ENCODE measurements around the gene SLC12A8.

Gene SLC12A8

DNA sequence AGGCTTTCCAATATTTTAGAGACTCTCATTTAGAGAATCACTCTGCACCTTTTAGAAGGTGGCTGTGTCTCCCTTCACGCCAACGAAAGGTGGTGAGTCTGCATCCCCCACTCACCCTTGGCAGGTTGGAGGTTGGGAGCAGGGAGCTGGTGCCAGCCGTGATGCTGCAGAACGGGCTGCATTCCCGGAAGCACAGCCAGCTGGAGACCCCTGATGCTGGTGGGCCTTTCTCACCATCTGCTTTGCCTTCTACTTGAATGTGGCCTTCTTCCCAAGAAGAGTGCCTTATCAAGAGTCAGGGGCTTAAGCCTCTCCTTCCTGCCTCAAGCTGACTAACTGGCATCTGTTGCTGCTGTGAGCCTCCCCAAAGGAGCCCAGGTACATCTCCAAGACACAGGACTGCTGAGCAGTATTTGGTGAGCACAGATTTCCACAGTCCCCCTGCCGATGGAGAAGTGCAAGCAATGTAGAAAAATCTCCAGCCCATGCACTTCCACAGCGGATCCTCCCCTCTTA lies 139.1 kb downstream of the SLC12A8 start:
- no peak for DNase-seq (ENCODE audit: low spot score)

DNA sequence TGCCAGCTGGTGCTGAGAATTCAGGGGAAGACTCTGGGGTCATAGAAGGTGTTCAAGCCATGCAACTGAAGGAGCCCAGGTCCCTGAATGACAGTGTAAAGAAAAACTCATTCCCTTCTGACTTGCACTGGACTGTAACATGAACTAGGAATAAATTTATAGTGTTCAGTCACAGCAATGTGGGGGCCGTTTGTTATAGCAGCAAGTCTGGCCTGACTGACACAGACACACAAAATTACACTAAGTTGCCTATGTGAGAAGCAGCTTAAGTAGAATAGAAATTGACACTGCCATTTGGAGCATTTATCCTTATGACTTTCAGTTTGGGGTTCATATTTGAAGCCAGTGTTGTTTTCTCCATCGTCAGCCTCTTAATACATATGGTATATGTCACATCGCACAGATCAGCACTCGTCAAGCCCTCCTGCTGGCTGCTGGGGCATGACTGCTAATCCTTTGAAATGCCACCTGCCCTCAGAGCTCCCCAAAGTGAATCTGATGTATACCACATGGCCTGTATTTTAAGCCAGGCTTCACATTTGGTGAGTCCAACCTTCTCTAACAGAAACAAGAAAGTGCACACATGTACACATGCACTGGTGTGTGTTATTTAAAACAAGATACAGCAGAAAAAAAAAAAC lies 139.7 kb downstream of the SLC12A8 start:
- no peak for DNase-seq (ENCODE audit: low spot score)

DNA sequence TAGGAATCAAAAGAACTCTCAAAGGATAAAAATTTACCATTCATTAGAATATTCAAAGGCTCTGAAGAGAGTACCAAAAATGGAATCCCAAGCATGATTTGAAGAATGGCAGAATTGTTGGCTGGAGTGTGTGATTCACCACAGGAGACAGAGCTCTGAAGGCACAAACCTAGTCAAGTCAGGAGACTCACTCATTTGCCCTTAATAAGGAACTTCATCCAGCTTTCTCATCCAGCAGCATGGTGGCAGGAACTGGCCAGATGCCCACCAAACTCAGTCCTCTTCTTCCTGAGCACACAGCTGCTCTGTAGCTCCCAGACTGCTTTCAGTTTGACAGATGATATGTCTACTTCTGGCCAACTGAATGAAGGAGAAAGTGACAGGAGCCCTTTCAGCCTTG lies 140.2 kb downstream of the SLC12A8 start:
- no peak for DNase-seq (ENCODE audit: low spot score)

DNA sequence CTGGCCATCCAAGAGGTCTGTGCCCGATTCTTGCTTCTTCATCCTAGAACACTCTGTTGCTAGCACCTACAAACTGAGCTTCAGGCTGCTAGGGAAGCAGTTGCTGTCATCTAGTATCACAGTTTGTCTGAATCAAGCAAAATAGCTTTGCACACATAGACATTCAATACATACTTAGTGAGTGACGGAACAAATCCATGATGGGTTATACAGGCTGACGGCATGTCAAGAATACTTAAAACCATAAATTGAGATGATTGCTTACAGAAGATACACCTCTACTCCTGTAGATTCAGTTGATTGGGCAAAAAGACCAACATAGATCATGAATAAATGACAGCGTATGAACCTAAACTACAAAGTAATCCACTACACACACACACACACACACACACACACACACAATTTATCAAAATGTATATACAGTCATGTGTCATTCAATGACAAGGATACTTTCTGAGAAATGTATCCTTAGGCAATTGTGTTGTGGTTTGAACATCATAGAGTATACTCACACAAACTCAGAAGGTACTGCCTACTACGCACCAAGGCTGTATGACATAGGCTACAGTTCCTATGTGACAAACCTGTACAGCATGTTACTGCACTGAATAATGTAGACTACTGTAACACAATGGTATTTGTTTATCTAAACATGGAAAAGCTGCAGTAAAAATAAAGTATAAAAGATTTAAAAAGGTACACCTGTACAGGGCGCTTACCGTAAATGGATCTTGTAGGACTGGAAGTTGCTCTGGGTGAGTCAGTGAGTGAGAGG lies 142.4 kb downstream of the SLC12A8 start:
- no peak for DNase-seq (ENCODE audit: low spot score)

DNA sequence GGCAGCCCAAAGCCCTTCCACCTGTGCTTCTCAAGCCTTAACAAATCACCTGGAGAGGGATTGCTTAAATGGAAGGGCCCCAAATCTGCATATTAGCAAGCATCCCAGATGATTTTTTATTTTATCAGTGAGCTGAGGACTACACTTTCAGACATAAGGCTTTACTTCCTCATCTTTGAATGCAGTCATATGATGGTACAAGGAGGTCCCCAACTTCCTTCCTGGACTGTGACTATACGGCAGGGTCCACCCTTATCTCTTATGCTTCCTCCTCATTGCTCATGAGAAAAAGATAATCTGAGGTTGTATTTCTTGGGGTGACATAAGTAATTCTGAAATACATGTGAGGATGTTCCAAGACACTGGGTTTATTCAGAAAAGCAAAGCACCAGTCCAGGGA lies 143.1 kb downstream of the SLC12A8 start:
- no peak for DNase-seq (ENCODE audit: low spot score)

DNA sequence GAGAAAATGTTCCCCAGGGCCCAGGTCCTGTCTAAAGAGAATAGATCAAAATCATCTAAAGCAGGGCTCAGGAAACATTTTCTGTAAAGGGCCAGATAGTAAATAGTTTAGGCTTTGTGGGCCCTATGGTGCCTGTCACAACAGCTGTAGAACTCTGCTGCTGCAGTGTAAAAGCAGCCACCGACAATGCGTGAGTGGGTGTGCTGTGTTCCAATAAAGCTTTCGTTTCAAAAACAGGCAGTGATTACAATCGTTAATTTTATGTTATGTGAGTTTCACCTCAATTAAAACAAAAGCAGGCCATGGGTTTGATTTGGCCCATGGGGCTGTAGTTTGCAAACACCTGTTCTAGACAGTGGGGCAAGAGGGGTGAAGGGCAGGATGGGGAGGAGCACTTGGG lies 144.3 kb downstream of the SLC12A8 start:
- no peak for DNase-seq (ENCODE audit: low spot score)

DNA sequence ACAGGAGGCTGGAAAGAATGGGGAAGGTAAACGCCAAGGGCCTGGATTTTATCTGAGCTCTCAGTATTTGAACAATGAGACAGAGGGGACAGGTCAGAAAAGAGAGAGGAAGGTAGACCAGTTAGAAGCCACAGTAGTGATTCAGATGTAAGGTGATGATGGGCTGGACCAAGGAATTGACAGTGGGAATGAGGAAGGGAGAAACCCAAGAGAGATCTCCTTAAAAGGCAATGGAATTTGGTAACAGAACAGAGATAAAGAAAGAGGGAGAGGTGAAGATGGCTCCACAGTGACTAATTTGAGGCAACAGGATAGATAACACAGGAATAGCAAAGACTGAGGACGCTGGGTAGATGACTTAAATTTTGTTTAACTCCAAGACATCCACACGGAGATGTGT lies 145.3 kb downstream of the SLC12A8 start:
- no peak for DNase-seq (ENCODE audit: low spot score)

DNA sequence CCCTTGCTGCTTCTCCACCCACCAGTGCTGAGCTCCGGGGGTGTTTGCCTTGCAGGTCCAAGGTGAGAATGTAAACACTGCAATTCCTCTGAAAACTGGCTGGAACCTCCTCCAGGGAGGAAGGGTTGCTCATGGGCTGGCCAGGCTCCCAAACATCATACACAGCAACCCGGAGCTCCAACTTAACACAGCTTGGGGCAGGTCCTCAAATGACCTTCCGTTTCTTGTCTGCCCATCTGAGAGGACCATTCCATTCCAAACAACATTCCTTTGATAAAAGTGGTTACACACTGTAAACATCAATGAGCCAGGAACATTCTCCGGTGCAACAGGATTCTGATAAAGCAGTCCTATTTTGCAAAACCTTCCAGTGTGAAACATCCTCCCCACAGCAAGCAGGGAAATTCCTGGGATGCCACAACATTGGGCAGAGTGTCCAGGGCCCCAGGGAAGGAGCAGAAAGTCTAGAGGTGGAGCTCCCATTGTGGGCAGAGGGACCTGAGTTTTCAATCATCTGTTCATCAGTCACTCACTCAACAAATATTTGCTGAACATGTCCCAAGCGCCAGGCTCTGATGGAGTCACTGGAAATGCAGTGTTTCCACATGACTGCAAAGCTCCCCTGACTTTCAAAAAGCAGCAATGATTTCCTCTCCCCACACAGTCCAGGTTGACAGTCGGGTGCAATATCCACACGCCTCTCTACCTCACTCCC lies 149.5 kb downstream of the SLC12A8 start:
- DNase-seq (ENCODE audit: low spot score), result no peak

DNA sequence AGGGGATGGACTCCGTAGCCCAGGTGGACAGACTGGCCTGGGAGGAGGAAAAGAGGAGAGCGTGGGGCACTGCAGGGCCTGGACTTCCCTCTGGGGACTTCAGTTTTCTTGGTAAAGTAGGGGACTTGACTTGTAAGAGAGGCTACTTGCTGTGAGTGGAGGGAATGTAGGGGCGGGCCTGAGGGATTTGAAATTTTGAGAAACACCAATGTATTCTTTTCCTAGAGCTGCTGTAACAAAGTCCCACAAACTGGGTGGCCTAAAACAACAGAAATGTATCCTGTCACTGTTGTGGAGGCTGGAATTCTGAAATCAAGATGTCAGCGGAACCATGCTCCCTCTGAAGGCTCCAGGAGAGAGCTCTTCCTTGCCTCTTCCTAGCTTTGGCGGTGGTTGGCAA lies 150.9 kb downstream of the SLC12A8 start:
- no peak for DNase-seq (ENCODE audit: low spot score)

DNA sequence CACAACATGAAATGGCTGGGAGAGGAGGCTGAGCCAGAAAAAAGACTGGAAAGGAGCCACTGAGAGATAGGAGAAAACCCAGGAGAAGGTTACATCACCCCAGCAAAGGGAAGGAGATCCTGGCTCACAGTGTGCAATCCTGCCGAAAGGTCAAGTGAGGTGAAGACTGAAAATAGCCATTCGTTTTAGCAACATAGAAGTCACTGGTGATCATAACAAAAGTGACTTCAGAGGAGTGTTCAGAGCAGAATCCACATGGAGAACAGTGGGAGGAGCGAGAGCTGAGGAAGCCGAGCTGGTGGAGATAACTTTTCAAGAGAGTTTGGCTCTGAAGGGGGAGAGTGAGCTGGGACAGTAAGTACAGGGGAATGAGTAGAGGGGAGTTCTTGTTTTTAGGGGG lies 151.4 kb downstream of the SLC12A8 start:
- DNase-seq (ENCODE audit: low spot score), result no peak

DNA sequence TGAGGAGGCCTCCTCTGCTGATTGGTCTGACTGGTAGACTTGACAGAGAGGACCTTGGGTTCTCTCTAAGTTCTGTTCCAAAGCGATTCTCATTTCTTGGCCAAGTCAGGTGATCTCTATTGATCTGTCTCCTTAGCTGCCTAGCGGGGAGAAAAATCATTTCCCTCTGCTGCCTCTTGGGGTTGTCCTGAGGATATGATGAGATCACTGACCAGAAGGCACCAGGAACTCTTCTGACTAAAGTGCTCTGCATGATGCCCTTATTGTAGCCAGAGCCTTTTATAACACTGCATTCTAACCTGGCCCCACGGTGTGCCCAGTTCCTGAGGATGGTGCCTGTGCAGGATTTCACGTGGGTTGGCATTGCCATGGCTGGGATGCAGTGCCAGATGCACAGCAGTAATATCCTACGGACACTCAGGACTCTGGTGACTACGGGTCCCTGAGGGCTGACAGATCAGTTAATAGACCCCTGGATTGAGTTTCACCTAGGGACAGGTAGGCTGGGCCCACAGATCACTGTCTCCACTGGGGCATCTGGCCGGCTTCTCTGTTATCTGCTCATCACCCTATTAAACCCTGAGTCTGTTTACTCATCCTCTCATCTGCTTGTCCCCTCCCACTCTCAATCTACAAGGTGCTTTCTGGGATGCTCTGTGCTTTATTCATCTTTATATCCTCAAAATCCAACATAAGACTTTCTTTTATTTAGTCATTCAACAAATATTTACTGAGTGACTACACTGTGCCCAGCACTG lies 152.9 kb downstream of the SLC12A8 start:
- DNase-seq (ENCODE audit: low spot score), result no peak

DNA sequence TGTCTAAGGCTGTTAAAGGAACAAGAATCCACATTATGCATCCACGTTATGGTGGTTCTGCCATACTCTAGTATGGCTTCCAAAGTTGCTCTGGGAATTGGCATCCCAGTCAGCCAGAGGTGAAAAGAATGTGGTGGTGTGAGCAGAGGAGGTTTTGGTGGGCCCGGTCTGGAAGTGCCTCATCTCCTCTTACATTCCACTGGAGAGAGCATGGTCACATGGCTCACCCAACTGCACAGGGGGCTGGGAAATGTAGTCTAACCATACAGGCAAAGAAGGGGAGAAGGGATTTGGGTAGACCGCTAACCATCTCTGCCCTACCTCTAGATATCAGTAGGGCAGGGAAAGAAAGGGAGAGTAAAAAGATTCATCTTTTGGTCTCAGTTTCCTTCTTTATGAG lies 153.6 kb downstream of the SLC12A8 start:
- DNase-seq (ENCODE audit: low spot score), result no peak

DNA sequence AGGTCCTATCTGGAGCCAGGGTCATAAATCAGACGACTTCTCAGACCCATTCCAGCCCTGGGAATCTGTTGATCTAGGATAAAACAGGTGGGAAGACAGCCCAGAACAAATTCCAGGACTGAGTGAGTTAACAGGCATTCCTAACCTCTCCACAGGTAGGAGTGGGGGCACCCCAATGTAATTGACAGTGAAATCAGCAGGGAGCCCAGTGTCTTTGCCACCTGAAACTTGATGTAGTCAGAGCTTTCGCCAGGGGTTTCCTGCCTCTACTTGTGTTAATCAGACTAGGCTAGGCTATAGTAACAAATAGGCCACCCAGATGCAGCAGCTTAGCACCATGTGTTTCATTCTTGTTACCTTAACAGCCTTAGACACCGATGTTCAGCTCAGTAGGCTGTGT lies 154.0 kb downstream of the SLC12A8 start:
- DNase-seq (ENCODE audit: low spot score), result no peak

DNA sequence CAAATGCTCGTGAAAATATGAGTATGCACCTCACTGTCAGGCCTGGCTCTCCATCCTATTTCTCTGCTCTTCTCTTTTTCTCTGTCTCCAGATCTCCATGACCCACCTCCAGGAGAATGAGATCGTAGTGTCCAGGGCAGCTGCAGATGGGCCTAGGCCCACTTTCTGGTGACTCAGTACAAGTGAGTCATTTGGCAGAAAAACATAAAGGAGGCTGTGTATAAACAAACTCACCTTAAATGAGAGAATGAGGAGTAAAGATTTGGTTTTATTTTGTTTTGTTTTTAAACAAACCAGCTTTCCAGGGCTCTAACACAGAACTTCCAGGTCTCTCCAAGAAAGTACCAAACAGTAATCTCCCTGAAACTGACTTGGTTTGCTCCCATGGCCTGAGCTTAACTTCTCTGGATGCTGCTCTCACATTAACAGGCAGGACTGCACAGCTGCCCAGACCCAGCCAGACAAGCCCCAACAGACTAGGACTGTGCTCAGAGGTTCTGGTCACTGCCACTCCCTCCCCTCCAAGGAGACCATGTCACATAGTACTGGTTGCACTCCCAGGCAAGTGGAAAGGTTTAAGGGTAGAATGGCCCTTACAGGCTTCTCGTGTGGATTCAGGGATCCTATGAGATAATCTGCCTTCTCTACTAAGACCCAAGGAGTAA lies 155.2 kb downstream of the SLC12A8 start:
- DNase-seq (ENCODE audit: low spot score), result no peak

DNA sequence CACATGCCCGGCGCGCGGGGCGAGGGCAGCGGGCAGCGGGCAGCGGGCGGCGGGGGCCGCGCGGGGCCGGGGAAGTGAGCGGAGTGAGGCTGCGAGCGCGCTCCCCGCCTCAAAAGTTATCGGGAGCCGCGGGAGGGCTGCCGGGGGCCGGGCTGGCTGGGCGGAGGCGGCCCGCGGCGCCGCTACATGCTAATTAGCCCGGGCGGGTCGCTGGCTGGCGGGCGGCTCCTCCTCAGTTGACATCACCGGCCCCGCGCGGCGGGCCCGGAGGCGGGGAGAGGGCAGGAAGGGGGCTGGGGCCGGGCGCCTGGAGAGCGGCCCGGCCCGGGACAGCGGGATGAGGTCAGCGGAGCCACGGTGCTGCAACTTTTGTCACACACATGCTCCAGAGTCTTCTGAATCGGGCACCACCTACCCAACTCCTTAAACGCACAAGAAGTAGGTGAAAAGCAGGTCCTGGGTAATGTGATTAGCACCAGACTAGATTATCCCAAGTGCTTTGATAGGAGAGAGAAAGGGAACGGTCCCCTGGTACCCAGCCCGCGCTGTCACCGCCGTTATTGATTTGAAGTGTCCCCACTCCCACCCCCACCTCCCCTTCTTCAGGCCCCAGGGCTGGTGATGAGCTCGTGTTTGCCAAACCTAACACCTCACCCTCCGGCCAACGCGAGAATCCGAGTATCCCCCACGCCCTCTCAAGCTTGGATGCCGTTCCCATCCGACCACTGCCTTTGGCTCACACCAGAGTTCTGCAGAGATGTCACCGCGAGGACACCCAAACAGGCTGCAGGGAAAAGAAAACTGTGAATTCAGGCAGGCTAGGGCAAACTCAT lies 156.4 kb downstream of the SLC12A8 start, which contains the start of gene HEG1:
Gene HEG1, minus strand, starts transcription at position 85 of the 833 bp plus-strand sequence. CDS start 107 bp downstream, outside the sequence.
- DNase-seq (ENCODE audit: low spot score), result no peak

DNA sequence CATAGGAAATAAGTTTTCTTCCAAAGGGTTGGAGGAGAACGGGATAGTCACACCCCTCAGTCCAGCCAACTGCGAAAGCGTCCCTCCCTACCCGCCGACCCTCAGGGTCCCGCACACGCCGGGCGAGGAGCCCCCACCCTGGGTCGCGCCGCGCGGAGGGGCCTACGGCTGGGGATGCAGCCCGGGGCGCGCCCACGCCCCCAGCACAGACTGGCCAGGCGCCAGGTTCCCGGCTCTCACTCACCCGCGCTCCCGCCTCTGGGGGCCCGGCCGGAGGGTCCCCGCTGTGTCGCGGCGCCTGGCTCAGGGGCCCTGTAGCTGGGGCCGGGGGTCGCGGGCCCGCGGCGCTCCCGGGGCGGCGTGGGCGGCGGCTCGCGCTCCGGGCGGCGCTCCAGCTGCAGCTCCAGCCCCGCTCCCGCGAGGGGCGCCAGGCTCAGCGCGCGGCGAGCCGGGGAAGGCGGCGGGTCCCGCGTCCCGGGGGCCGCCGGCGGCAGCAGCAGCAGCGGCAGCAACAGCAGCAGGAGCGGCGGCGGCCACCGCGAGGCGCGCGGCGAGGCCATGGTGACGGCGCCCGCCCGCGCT lies 157.1 kb downstream of the SLC12A8 start:
- DNase-seq (ENCODE audit: low spot score), result no peak

DNA sequence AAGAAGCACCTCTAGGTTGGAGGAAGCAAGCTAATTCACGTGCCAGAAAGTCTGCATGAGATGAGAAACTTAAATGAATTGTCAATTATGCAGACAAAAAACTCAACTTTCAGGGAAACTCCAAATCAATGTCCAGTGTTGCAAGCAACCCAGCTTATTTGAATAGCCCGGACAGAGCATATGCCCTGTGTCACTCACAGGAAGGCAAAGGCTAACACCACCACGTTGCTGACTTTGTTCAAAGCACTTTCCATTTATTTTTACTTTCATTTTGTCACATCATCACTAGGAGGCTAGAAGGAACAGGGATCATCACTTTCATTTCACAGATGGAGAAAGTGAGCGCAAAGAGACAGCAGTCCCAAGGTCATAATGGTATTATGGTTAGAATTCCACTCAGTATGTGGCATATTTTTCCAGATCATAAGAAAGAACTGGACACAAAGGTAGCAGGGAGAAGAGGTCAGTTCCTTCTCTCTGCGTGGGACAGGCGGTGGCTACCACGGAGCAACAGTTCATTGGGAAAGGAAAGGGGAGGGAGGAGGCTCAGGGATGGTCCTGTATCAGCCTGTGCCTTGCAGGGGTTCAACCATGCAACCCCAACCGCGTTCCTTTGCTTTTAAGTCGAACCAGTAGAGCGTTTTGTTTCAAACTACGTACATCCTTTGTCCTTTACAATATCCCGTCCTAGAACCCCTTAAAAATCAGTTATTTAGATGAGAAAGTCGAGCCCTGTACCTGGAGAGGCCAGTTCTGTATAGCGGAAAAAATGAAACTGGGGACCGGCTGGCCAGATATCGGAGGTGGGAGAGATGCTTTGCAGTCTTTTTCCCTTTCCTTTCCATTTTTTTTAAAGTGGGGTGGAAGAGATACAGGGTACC lies 157.9 kb downstream of the SLC12A8 start:
- no peak for DNase-seq (ENCODE audit: low spot score)

DNA sequence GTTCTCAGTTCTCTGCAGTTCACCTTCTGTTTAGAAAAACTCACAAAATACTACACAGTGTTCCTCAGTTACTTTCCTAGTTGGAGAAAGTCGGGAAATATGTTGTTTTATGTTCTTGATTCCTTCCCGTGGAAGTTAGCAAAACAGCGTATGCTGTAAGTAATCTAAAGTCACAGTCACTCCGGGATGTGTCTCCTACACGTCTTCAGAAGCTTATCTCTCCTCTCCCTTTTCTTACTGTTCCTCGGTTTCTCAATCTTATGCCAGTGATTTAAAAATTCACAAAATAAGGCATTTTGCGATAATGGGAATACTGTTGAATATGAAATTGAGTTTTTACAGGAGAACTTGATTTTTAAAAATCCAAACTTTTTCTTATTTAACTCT lies 158.5 kb downstream of the SLC12A8 start:
- no peak for DNase-seq (ENCODE audit: low spot score)

DNA sequence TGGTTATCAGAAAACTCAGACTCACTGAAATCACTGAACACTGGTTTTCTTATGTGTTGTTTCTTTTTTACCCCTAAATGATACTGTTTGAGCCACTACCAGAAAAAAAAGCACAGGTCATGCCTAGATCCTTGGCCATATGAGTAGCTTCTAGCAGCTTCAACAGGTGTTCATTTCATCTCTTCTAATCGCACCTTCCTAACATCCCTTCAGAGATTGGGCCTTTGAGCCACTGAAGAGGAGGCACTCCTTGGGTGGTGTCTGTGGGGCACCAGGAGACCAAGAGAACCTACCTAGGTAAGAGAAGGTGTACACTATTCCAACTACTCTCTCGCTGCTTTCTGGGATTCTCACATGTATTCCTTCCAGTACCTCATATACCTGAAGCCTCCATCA lies 159.2 kb downstream of the SLC12A8 start:
- DNase-seq (ENCODE audit: low spot score), result no peak
